ENCODE results near the gene TPCN2.

- TF ChIP-seq ZFP36 (IDR thresholded peaks at IDR 0.05; ENCODE audit: low read depth, low read length, partially characterized antibody) = no peak
- TF ChIP-seq HDAC8 (tag; IDR thresholded peaks at IDR 0.05) = no peak
Measured at GRCh38 chr11:69005183-69005630, 43.5 kb upstream of the TPCN2 start.

All from K562 (cell line).